Measurements from ENCODE around the gene TPRG1L.
"Not testable (repeated sequence)": the region's sequence is repeated elsewhere in the genome, so short reads cannot be mapped to it uniquely, and the experiment has no call there.

Gene TPRG1L

DNA sequence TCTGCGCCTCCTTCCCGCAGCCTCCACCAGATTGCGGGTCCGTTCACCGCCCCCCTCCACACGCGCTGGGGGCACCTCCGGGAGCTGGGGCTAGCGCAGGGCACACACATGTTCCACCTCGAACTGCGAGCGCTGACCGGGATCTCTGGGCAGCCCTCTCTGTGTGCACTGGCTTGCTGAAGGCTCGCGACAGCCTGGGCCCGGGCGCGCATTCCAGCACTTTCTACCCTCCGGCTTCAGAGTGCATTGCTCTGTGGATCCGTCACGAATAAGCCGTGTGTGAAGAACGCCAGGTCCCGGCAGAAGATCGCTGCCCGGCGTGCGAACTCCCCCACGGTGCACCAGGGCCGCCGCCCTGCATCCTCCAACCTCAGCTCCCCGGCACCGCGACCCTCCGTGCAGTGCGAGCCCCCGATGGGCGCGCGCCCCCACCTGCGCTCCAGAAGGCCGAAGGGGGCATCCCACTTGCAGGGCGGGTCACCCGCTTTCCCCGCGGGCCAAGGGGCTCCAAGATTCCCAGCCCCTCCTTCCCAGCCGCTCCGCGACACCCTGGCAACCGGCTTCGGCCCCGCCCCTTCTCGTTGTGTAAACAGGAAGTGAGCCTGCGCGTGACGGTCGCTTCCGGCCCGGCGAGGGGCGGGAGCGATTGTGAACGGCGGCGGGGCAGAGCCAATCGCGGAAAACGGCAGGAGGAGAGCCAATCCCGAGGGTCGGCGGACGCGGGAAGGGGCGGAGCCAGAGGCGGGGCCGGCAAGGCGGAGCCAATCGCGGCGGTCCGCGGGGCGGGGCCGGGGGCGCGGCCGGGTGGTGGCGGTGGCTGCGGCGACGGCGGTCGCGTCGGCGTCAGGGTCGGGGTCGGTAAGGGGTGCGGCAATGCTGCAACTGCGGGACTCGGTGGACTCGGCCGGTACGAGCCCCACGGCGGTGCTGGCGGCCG lies at the start of gene TPRG1L:
Gene TPRG1L (plus strand): TSS at position 816 of the 937 bp plus-strand sequence. CDS start 58 bp downstream, at position 874.
- DNase-seq: peak; percentile 92 to 94

DNA sequence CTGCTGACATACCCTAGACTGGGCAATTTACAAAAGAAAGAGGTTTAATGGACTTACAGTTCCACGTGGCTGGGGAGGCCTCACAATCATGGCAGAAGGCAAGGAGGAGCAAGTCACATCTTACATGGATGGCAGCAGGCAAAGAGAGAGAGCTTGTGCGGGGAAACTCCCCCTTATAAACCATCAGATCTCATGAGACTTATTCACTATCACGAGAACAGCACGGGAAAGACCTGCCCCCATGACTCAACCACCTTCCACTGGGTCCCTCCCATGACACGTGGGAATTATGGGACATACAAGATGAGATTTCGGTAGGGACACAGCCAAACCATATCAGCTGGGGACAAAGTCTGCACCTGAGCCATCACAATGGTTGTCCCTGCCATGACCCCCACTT lies 49.3 kb upstream of the TPRG1L start:
- DNase-seq: not testable (repeated sequence)

DNA sequence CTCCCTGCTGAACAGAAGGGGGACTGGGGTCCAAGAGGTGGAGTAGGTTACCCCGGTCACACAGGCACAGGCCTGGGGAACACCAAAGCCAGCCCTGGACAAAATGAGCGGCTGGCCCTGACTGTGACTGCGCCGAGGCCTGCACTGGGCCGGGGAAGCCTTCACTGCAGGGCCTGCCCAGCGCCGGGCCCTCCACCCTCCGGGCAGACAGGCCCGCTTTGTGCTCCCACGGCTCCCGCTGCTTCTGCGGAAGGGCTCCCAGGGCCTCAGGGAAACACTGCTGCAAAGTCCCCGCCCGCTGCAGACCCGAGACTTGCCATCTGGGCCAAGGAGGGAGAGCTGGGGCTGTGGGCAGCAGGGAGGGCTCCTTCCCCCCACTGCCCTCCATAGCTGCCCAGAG lies 48.8 kb upstream of the TPRG1L start:
- no peak for DNase-seq

DNA sequence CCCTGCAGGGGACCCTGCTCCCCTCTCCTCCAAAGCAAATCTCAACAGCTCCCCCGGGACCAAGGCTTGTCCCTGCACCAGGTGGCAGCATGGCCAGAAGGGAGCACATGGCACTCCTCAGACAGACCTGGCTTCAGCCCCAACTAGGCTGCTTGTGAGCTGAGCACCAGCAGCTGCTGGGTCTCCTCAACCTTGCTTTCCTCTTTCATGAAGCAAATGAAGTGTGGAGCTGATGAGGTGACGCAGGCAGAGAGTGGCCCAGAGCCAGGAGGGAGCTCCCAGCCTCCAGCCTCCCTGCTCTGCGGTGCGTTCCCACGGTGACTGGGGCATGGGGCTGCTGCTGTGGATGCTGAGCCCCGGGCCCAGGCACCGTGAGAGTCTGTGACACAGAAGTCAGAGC lies 47.5 kb upstream of the TPRG1L start:
- DNase-seq: peak; percentile 50 to 64

DNA sequence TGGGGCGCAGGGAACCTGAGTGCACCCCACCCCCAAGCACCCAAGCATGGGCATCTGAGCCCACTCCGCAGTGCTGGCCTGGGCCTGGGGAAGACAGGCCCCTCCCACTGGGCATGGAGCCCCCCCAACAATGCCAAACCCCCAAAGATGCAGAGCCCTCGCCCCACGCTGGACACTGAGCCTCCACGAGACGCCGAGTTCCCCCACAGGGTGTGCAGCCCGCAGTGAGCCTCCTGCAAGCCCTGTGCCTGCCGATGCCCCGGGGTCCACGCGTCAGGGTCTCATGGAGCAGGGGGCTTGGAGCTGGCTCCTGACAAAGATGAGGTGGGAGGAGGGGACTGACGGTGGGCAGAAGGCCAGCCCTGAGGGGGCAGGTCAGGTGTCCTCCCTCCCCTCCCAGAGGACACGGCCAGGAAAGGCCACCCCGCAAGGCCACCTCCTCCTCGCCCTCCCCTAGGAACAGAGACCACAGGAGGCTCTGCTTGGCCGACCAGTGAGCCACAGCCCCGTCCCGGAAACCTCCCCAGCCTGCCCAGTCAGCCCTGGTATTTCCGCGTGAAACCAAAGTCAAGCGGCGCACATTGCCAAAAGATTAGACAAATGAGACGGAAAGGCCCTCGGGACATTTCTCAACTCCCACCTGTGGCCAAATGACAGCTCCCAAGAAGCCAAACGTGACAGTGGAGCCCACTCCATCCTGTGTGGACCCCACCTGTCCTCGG lies 46.9 kb upstream of the TPRG1L start:
- no peak for DNase-seq

DNA sequence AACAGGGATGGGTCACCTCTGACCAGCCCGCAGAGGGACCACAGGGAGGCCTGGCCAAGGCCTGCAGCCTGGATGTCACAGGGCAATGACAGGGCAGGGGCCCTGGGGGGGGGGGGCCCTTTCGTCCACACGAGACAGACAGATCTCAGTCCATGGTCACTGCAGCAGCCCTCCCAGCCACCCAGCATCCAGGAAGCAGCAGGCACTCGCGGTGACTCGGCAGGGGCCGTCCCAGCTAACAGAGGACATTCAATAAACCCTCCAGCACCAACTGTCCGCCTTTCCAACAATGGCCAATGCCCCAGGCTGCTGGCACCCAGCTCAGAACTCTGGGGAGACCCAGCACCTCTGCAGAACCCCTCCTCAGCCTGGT lies 46.4 kb upstream of the TPRG1L start:
- DNase-seq: no peak

DNA sequence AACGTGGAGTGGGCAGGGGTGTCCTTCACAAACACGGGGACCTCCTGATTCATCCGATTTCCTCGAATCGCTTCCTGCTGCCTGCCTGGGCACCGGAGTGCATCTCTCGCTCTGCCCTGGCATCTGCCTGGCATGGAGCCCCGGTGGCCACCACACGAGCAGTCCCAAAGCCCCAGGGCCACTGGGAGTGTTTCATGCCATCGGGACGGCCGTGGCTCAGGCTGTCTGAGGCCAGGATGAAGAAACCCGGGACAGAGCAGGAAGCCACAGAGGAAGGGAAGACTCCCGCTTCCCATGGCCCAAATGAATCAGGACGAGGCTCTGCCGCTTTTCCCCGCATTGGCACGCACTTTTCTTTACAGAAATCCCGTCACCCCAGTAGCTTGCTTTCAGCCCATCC lies 45.9 kb upstream of the TPRG1L start:
- no peak for DNase-seq

DNA sequence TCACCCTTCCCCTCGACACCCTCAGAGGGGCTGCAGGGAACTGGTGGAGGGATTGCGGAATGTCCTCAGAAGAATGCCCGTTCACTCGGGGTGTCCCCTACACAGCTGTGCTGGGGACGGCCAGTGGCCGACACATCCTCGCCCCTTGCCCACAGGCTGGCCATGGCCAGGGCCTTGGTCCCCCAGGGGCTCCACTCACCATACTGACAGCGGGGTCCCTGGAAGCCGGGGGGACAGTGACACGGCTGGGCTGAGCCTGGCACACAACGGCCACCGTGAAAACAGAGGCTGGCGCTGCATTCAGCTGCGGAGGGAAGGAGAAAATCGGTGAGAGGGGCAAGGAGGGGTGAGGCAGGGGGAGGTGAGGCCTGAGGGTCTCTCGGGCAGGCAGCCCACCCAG lies 45.2 kb upstream of the TPRG1L start:
- DNase-seq: no peak

DNA sequence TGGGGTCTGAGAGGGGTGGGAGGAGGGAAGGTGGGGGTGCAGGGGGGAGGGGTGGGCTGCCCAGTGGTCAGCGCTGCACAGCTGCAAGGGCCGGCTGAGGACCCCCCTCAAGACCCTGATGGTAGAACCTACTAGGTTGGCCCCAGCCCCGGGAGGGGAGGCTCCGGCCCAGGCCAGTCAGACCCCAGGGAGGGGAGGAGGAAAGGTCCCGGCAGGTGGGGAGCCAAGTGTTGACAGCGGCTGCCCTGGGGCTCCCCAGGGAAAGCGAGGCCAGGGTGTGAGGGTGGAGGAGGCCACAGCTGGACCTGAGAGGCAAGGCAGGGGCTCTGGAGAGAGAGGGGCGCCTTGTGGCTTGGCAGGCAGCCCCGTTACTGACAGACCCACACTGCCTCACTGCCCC lies 44.6 kb upstream of the TPRG1L start:
- no peak for DNase-seq

DNA sequence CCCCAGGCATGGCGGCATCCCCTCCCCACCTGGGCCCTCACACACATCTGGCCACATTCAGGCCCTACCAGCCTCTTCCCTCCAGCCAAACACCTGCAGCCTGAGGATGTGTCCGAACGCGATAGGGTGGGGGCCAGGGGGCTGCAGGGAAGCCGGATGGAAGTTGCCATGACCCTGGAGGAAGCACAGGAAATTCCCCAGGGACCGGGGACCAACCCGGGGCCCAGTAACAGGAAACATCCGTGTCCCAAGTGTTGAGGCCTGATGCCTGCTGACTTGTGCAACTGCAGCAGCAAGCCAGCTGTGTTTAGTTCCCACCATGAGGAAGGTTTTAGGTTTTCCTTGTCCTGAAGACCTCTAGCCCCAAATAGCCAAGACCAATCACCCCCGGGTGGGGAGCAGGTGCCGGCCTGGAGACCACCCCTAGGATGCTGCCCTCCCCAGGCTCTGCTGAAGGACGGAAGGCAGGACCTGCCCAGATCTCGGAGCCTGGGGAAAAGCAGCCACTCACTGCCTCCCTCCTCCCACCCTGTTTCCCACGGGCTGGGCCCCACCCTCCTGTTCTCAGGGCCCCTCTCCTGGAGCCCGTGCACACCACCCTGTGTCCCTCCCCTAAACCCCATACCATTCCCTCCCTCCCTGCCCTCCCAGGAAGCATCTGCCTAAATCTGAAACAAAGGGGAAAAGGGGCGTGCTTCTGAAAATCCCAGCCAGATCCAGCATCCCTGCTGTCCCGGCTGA lies 43.3 kb upstream of the TPRG1L start:
- no peak for DNase-seq

DNA sequence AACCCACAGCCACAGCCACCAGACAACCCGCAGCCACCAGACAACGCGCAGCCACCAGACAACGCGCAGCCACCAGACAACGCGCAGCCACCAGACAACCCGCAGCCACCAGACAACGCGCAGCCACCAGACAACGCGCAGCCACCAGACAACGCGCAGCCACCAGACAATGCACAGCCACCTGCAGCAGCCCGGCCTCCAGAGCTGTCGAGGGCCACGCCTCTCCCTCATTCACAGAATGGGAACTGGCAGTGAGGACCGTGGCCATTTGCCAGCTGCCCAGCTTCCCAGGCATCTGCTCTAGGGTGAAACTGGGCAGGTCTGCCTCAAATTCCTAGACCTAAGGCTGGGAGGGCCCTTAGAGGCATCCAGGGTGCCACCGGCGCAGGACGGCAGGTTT lies 41.1 kb upstream of the TPRG1L start:
- not testable (repeated sequence) for DNase-seq

DNA sequence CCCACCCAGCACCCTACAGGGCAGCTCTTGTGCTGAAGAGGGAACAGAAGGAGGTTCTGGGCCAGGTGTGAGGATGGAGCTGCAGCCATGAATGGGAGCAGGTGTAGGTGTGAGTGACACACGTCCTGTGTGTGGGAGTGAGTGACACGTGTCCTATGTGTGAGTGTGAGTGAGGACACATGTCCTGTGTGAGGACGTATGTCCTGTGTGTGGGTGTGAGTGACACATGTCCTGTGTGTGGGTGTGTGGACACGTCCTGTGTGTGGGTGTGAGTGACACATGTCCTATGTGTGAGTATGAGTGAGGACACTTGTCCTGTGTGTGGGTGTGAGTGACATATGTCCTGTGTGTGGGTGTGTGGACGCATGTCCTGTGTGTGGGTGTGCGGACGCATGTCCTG lies 39.9 kb upstream of the TPRG1L start:
- no peak for DNase-seq

DNA sequence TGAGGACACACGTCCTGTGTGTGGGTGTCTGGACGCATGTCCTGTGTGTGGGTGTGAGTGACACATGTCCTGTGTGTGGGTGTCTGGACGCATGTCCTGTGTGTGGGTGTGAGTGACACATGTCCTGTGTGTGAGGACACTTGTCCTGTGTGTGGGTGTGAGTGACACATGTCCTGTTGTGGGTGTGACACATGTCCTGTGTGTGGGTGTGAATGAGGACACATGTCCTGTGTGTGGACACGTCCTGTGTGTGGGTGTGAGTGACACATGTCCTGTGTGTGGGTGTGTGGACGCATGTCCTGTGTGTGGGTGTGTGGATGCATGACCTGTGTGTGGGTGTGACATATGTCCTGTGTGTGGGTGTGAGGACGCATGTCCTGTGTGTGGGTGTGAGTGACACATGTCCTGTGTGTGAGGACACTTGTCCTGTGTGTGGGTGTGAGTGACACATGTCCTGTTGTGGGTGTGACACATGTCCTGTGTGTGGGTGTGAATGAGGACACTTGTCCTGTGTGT lies 39.4 kb upstream of the TPRG1L start:
- DNase-seq: not testable (repeated sequence)

DNA sequence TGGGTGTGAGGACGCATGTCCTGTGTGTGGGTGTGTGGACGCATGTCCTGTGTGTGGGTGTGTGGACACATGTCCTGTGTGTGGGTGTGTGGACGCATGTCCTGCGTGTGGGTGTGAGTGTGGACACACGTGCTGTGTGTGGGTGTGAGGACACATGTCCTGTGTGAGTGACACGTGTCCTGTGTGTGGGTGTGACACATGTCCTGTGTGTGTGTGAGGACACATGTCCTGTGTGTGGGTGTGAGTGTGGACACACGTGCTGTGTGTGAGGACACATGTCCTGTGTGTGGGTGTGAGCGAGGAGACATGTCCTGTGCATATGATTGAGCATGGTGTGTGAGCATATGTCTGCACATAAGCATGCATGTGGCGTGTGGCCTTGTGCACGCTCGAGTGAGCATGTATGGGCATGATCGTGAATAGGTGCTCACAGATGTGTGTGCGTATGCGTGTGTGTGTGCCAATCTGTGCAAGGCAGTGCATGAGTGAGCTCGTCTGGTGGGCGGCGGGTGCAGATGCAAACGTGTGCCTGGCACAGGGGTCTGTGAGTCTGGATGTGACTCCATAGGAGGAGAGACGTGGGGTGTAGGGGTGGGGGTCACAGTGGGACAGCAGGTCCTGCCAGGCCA lies 38.8 kb upstream of the TPRG1L start:
- DNase-seq: no peak

DNA sequence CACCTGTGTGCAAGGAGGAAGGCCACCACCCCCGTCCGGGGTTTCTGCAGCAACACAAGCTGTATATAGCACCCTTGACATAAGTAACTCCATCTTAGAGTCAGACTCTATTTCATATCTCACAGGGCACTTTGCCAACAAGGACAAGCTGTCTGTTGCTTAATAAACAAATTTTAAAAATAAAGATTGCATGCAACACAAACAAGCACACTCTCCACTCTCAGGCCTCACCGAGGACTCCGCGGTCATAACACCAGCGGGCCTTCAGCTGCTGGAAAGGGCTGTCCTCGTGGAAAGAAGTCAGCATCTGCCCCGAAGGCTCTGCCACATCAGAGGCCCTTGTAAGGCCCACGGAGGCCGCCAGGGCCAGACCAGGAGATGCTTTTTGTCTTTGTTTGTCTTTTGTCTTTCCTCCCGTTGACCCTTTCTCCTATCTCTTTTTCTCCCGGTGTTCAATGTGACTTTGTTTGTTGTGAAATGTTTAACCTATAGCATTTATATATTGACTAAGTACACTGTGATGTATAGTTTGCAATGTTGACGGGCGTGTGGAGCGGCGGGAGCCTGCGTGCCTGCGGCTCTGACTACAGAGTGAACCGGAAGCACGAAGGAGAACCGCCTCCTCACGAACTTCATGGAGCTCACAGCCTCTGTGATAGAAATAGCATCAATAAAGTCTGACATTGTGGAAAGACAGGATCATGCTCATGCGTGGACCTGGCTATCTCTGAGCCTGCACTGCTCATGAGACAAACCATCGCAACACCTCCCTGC lies 37.6 kb upstream of the TPRG1L start:
- DNase-seq: peak; percentile 9 to 34

DNA sequence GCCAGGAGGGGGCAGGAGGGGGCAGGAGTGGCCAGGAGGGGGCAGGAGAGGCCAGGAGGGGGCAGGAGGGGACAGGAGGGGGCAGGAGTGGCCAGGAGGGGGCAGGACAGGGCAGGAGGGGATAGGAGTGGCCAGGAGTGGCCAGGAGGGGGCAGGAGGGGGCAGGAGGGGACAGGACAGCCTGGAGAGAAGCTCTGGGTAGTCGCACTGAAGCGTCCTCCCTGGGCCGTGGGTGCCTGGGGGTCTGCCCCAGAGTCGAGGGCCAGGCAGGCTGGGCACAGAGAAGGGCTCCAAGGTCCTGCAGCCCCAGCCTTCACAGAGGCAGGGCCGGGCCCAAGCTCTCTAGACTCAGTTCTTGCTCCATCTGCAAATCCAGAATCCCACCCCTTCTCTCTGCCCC lies 36.4 kb upstream of the TPRG1L start:
- DNase-seq: no peak

DNA sequence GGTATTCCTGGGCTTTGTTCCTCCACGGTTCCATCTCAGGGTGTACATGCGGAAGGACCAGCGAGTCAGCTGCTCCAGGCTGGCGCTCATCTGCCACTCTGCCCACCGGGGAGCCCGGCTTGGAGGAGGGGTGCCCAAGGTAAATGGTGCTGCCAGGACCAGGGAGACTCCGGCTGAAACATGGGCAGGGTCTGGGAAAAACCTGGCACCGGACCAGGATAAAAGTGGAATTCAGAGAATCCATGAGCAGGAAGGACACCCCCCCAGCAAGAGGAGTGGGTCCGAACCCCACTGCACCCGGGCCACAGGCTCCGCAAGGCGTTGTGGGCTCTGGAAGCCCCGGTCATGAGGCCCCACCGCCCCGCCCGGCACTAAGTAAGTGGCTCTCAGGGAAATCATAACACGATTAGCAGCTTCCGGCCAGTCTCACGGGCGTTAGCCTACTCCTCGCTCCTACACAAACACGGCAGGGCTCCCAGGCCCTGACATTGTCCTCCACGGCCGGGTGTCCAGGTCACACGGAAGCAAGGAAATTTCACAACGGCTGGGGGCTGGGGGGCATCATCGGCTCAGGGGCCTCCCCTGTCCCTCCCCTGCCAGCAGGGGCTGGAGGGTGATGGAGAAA lies 34.6 kb upstream of the TPRG1L start:
- DNase-seq: peak in 1 of 2 experiments; percentile 7

DNA sequence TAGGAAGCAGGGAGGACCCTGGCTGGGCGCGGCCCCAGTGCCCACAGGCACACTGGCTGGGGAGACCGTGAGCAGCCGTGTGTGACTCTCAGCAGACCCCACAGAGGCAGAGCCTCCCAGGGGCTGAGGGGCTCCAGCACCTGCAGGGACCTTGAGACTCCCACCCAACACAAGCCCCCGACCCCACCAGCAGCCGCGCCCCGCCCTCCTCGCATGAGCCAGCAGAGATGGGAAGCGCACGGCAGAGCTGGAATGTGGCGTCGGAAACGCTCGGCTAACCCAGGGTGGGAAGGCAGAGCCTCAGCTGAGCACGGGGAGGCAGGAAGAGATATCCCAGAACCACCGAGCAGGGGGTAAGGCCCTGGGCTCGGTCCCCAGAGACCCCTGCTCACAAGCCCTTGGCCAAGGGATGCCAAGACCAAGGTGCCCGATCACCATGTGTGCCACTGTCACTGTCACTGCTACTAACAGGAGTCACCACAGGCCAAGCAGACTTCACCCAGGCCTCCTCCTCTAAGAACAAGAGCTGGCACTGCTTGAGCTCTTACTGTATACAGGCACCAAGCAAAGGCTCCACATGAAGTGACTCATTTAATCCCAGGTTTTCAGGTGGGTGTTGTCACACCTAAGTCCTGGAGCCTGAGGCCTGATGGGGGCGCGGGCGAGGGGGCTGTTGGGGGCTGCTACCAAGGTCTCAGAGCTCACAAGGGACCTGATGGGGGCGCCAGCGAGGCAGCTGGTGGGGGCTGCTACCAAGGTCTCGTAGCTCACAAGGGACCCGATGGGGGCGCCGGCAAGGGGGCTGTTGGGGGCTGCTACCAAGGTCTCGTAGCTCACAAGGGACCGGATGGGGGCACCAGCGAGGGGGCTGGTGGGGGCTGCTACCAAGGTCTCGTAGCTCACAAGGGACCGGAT lies 33.6 kb upstream of the TPRG1L start:
- no peak for DNase-seq

DNA sequence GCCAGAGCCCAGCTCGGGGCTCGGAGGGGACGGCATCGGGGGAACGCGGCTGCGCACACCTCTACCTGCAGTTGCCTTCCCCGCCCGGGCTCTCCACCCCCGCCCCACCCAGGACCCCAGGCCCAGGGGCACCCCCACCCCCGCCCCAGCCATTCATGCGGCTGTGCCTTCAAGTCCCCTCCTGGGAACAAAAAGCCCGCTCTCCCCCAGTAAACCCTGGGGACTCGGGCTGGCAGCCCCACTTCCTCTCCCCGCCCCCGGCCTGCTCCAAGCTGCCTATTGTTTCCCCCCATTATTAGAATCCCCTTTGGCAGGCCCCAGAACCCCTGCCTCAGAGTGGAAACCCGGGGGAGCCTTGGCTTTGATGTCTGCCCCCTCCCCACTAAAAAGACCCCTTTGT lies 31.5 kb upstream of the TPRG1L start:
- DNase-seq: no peak

DNA sequence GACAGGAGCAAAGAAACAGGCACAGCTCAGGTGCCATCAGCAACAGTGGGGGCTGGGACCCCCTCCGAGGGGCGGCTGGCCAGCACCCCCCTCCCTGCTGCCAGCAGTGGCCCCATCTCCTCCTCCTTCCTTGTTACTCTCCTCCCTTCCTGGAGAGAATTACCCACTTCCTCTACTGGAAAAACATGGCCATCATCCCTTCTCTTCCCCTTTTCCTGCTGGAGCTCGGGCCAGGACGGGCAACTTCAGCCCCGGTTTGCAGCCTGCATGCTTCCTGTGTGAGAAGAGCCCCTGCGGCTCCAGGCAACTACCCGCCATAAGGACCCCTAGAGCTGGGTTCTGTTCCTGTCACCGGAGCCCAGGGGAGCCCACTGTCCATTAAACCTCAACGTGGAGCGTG lies 31.1 kb upstream of the TPRG1L start:
- no peak for DNase-seq

Measured in SHP77 (cell line).